GM18868 (cell line): ENCODE results near the gene FGB.
A peak's percentile ranks its signal among the peaks of the same experiment; 100 is the strongest.

Experiments
- ATAC-seq: cut with Tn5 transposase; IDR thresholded peaks from one replicate; pipeline ENCODE4 v1.9.1; 2021; ENCODE audit warnings: mild to moderate bottlenecking, moderate library complexity; ENCODE audit not compliant: unreplicated experiment

Gene FGB

GRCh38 chr4:154617820-154618317 lies 55.1 kb downstream of the FGB start:
- no peak for ATAC-seq

DNA sequence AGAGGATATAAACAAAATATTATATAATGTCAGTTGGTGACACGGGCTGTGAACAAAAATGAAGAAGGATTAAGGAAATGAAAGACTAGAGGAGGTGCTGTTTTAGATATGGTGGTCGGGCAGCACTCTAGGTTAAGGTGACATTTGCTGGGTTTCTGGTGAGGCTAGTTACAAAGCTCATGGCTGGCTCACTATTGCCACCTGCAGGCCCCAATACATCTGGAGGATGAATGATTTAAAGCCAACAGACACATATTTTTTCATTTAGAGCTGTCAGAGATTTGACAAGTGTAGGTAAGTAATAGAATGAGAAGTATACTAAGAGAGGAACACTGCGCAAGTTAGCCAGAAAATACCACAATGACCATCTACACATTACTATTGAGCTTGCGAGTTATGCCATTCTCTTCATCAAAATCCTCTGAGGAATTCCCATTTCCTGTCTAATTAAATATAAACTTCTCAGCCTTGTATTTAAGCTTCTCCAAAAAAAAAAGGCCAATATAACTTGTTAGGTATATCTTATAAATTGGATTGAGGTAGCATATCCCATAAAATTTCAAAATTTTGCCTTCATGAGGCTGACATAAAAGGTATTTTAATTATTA lies 56.0 kb downstream of the FGB start:
- ATAC-seq = peak; percentile 67

- no peak for ATAC-seq
These were observed 57.3 kb downstream of the FGB start for GRCh38 chr4:154620111-154620510.
